Liver (tissue), 9 donors: ENCODE results near the gene TXNDC11. TPM values are rescaled to one million over a fixed set of nuclear protein-coding genes. Genes with fewer than 3 reads are reported as not detected.

ENCODE experiments used
- DNase-seq: peaks from one replicate; pipeline ENCODE4 v3.0.0-alpha.2; 2017; ENCODE audit warnings: low spot score
- H3K27ac ChIP-seq, 2 donors: one replicate each; pipeline ENCODE4 v1.7.0; 2013; ENCODE audit warnings: inconsistent platforms in 2 of 2, low read length in 2 of 2, control low read depth in 1 of 2, low read depth in 1 of 2, mild to moderate bottlenecking in 1 of 2
- H3K27me3 ChIP-seq, 4 donors: one replicate each; pipeline versions ENCODE4 v1.6.1 to v1.7.0; 2013; ENCODE audit warnings: low read length in 3 of 4, inconsistent platforms in 1 of 4, mild to moderate bottlenecking in 1 of 4, moderate library complexity in 1 of 4; ENCODE audit not compliant: control insufficient read depth in 4 of 4, insufficient read depth in 4 of 4
- H3K36me3 ChIP-seq, 4 donors: one replicate each; pipeline versions ENCODE4 v1.6.1 to v1.7.0; 2013; ENCODE audit warnings: low read length in 3 of 4, mild to moderate bottlenecking in 3 of 4, low read depth in 1 of 4, moderate library complexity in 1 of 4; ENCODE audit not compliant: control insufficient read depth in 4 of 4, insufficient read depth in 3 of 4
- H3K4me1 ChIP-seq, 4 donors: one replicate each; pipeline versions ENCODE4 v1.6.1 to v1.7.0; 2013; ENCODE audit warnings: low read length in 3 of 4, mild to moderate bottlenecking in 3 of 4, moderate library complexity in 1 of 4; ENCODE audit not compliant: control insufficient read depth in 4 of 4, insufficient read depth in 4 of 4
- H3K4me3 ChIP-seq, 3 donors: one replicate each; pipeline versions ENCODE4 v1.6.1 to v1.7.0; 2013; ENCODE audit warnings: low read length in 3 of 3, control low read depth in 1 of 3, low read depth in 1 of 3, mild to moderate bottlenecking in 1 of 3
- H3K9ac ChIP-seq, 2 donors: one replicate each; pipeline ENCODE4 v1.7.0; 2013; ENCODE audit warnings: low read length in 2 of 2, mild to moderate bottlenecking in 2 of 2, moderate library complexity in 2 of 2, control low read depth in 1 of 2, low read depth in 1 of 2
- H3K9me3 ChIP-seq, 4 donors: one replicate each; pipeline versions ENCODE4 v1.6.1 to v1.7.0; 2013; ENCODE audit warnings: low read length in 3 of 4; ENCODE audit not compliant: control insufficient read depth in 4 of 4
- EGR1 ChIP-seq, 2 donors: IDR thresholded peaks; 2 replicates each; pipeline ENCODE4 v1.6.1; 2016 to 2018; ENCODE audit warnings: antibody characterized with exemption in 2 of 2, low read depth in 2 of 2
- FOXA1 ChIP-seq: IDR thresholded peaks from 2 replicates; pipeline ENCODE4 v1.6.1; 2016; ENCODE audit warnings: antibody characterized with exemption
- FOXA2 ChIP-seq: IDR thresholded peaks from 2 replicates; pipeline ENCODE4 v1.6.1; 2016; ENCODE audit warnings: antibody characterized with exemption
- GABPA ChIP-seq, 2 donors: IDR thresholded peaks in 1 of 2; conservative IDR thresholded peaks in 1 of 2; 2 replicates each; pipeline ENCODE4 v1.6.1; 2016; ENCODE audit warnings: antibody characterized with exemption in 2 of 2, mild to moderate bottlenecking in 1 of 2, moderate library complexity in 1 of 2
- HNF4A ChIP-seq, 2 donors: conservative IDR thresholded peaks; 2 replicates each; pipeline ENCODE4 v1.6.1; 2016; ENCODE audit warnings: antibody characterized with exemption in 2 of 2, mild to moderate bottlenecking in 2 of 2
- JUND ChIP-seq, 2 donors: IDR thresholded peaks; 2 replicates each; pipeline ENCODE4 v1.6.1; 2016; ENCODE audit warnings: antibody characterized with exemption in 2 of 2
- NR2F2 ChIP-seq: IDR thresholded peaks from 2 replicates; pipeline ENCODE4 v1.6.1; 2016; ENCODE audit warnings: antibody characterized with exemption
- RAD21 ChIP-seq, 2 donors: IDR thresholded peaks; 2 replicates each; pipeline ENCODE4 v1.6.1; 2016; ENCODE audit warnings: antibody characterized with exemption in 2 of 2, mild to moderate bottlenecking in 2 of 2
- RXRA ChIP-seq, 2 donors: IDR thresholded peaks; 2 replicates each; pipeline ENCODE4 v1.6.1; 2017 to 2018; ENCODE audit warnings: antibody characterized with exemption in 2 of 2, mild to moderate bottlenecking in 1 of 2
- SP1 ChIP-seq: IDR thresholded peaks from 2 replicates; pipeline ENCODE4 v1.6.1; 2018; ENCODE audit warnings: antibody characterized with exemption, mild to moderate bottlenecking
- TAF1 ChIP-seq: conservative IDR thresholded peaks from 2 replicates; pipeline ENCODE4 v1.6.1; 2016; ENCODE audit warnings: antibody characterized with exemption, mild to moderate bottlenecking
- YY1 ChIP-seq: IDR thresholded peaks from 2 replicates; pipeline ENCODE4 v1.6.1; 2016; ENCODE audit warnings: antibody characterized with exemption, mild to moderate bottlenecking
- WGBS: extraction: QIAGEN DNeasy Blood & Tissue Kit; methylation state at CpG from one replicate; pipeline ENCODE4 v1.1.7; 2013; 5-methylcytosine and 5-hydroxymethylcytosine counted together
- polyA plus RNA-seq, 2 donors: library from polyadenylated mRNA; stranded (reverse) in 1 of 2; unstranded in 1 of 2; fragments of 200-250 nt in 1 of 2; fragments of >200 nt in 1 of 2; fragmentation: Nextera tagmentation in 1 of 2; extraction: Ambion mirVana in 1 of 2; gene quantifications; one replicate each; pipeline versions ENCODE4 v1.2.1 to v1.2.3, GENCODE V29; 2013 to 2015
- total RNA-seq, 2 donors: library from RNA; depleted of rRNA; stranded (reverse); fragments of >200 nt; gene quantifications; one replicate each; pipeline ENCODE4 v1.2.3, GENCODE V29; 2014
- TF ChIP-seq, protein P1 (sequence below): IDR thresholded peaks from 2 replicates; pipeline ENCODE4 v1.6.1; 2016; ENCODE audit warnings: antibody characterized with exemption
- TF ChIP-seq, protein P2 (sequence below): IDR thresholded peaks from 2 replicates; pipeline ENCODE4 v1.6.1; 2016; ENCODE audit warnings: antibody characterized with exemption, mild to moderate bottlenecking
- TF ChIP-seq, protein P3 (sequence below): IDR thresholded peaks from 2 replicates; pipeline ENCODE4 v1.6.1; 2016; ENCODE audit warnings: antibody characterized with exemption
- TF ChIP-seq, protein P4 (sequence below): IDR thresholded peaks from 2 replicates; pipeline ENCODE4 v1.6.1; 2016; ENCODE audit warnings: antibody characterized with exemption
- TF ChIP-seq, protein P5 (sequence below): fragments of 150-350 bp; IDR thresholded peaks from 2 replicates; pipeline ENCODE4 v1.5.1; 2017; ENCODE audit warnings: improper control_type of control experiment, low read depth, low read length; ENCODE audit not compliant: missing input control
- donor health status: healthy.
- donor health status: healthy.
- donor health status: healthy.
- donor health status: healthy.
- donor health status: healthy.

TXNDC11 gene
- total and polyA plus RNA-seq, 4 donors = 26.4 to 63.5 (median 48.5) TPM

DNA sequence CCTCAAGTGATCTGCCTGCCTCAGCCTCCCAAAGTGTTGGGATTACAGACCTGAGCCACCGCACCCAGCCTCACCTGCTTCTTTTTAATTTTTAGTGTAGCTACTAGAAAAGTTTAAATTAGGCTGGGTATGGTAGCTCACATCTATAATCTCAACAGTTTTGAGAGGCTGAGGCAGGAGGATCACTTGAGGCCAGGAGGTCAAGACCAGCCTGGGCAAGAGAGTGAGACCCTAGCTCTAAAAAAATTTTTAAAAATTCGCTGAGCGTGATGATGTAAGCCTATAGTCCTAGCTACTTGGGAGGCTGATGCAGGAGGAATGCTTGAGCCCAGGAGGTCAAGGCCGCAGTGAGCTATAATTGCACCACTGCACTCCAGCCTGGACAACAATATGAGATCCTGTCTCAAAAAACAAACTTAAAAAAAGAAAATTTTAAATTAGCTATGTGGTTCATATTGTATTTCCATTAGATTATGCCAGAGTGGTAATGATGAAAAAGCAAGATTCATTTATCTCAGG is 34.9 kb downstream of the TXNDC11 start:
- DNase-seq = no peak
- no peak overlapping the region for H3K9ac ChIP-seq
- H3K27ac ChIP-seq = no peak overlapping the region
- TF ChIP-seq, protein P1, sequence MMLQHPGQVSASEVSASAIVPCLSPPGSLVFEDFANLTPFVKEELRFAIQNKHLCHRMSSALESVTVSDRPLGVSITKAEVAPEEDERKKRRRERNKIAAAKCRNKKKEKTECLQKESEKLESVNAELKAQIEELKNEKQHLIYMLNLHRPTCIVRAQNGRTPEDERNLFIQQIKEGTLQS = no peak
- TF ChIP-seq HNF4A (conservative IDR thresholded peaks at IDR 0.05) (no peak), RXRA (IDR thresholded peaks at IDR 0.05) (no peak), NR2F2 (no peak), YY1 (no peak), RAD21 (IDR thresholded peaks at IDR 0.05) (no peak), FOXA2 (no peak), TAF1 (no peak), FOXA1 (no peak), JUND (IDR thresholded peaks at IDR 0.05) (no peak), SP1 (no peak)
- TF ChIP-seq, protein P2, sequence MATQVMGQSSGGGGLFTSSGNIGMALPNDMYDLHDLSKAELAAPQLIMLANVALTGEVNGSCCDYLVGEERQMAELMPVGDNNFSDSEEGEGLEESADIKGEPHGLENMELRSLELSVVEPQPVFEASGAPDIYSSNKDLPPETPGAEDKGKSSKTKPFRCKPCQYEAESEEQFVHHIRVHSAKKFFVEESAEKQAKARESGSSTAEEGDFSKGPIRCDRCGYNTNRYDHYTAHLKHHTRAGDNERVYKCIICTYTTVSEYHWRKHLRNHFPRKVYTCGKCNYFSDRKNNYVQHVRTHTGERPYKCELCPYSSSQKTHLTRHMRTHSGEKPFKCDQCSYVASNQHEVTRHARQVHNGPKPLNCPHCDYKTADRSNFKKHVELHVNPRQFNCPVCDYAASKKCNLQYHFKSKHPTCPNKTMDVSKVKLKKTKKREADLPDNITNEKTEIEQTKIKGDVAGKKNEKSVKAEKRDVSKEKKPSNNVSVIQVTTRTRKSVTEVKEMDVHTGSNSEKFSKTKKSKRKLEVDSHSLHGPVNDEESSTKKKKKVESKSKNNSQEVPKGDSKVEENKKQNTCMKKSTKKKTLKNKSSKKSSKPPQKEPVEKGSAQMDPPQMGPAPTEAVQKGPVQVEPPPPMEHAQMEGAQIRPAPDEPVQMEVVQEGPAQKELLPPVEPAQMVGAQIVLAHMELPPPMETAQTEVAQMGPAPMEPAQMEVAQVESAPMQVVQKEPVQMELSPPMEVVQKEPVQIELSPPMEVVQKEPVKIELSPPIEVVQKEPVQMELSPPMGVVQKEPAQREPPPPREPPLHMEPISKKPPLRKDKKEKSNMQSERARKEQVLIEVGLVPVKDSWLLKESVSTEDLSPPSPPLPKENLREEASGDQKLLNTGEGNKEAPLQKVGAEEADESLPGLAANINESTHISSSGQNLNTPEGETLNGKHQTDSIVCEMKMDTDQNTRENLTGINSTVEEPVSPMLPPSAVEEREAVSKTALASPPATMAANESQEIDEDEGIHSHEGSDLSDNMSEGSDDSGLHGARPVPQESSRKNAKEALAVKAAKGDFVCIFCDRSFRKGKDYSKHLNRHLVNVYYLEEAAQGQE = no peak
- TF ChIP-seq, protein P3, sequence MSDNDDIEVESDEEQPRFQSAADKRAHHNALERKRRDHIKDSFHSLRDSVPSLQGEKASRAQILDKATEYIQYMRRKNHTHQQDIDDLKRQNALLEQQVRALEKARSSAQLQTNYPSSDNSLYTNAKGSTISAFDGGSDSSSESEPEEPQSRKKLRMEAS = no peak
- TF ChIP-seq, protein P4, sequence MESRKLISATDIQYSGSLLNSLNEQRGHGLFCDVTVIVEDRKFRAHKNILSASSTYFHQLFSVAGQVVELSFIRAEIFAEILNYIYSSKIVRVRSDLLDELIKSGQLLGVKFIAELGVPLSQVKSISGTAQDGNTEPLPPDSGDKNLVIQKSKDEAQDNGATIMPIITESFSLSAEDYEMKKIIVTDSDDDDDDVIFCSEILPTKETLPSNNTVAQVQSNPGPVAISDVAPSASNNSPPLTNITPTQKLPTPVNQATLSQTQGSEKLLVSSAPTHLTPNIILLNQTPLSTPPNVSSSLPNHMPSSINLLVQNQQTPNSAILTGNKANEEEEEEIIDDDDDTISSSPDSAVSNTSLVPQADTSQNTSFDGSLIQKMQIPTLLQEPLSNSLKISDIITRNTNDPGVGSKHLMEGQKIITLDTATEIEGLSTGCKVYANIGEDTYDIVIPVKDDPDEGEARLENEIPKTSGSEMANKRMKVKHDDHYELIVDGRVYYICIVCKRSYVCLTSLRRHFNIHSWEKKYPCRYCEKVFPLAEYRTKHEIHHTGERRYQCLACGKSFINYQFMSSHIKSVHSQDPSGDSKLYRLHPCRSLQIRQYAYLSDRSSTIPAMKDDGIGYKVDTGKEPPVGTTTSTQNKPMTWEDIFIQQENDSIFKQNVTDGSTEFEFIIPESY = no peak
- TF ChIP-seq, protein P5, sequence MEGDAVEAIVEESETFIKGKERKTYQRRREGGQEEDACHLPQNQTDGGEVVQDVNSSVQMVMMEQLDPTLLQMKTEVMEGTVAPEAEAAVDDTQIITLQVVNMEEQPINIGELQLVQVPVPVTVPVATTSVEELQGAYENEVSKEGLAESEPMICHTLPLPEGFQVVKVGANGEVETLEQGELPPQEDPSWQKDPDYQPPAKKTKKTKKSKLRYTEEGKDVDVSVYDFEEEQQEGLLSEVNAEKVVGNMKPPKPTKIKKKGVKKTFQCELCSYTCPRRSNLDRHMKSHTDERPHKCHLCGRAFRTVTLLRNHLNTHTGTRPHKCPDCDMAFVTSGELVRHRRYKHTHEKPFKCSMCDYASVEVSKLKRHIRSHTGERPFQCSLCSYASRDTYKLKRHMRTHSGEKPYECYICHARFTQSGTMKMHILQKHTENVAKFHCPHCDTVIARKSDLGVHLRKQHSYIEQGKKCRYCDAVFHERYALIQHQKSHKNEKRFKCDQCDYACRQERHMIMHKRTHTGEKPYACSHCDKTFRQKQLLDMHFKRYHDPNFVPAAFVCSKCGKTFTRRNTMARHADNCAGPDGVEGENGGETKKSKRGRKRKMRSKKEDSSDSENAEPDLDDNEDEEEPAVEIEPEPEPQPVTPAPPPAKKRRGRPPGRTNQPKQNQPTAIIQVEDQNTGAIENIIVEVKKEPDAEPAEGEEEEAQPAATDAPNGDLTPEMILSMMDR = no peak
- 97% methylated on average over 4 of the region's 4 CpGs for WGBS
- H3K4me3 ChIP-seq = no peak overlapping the region
- peaks cover 6 to 31% (median 14%) of the 10 kb centered on the region in 4 donors for H3K36me3 ChIP-seq
- H3K4me1 ChIP-seq = peaks cover 0 to 13% (median 1%) of the 10 kb centered on the region in 4 donors
- H3K27me3 ChIP-seq = no peaks in the 10 kb centered on the region
- H3K9me3 ChIP-seq = no peaks in the 10 kb centered on the region

DNA sequence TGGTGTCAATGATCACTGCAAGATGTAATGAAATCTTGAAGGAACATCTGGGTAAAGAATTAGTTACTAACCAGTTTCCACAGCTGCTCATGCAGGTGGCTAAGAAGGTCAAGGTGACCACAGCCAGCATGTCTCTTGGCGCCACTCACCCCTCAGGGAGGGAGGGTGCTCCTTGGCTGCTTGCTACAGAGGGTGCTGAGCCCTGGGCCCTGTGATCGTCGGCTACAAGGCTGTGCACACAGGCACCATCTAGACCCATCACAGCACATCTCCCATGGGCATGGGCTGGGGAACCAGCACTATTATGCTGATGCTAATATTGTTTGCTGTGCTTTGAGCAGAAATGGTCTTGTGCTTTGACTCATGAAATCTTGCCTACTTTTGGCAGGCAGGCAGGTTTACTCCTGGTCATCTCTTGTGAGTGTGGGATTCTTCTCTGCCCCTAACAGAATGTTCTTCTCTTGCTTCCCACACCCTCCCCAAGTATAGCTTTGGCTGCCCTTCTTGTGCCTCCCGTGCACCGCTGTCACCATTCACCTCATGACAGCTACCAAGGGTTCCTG is 36.4 kb downstream of the TXNDC11 start:
- H3K4me1 ChIP-seq = peaks cover 0 to 13% (median 2%) of the 10 kb centered on the region in 4 donors
- peaks cover 3 to 29% (median 14%) of the 10 kb centered on the region in 4 donors for H3K36me3 ChIP-seq
- H3K27ac ChIP-seq = peak overlapping the region in 1 of 2 donors; percentile 18
- H3K9me3 ChIP-seq = no peaks in the 10 kb centered on the region
- 94% methylated on average over 5 of the region's 5 CpGs for WGBS
- no peaks in the 10 kb centered on the region for H3K27me3 ChIP-seq
- no peak overlapping the region for H3K9ac ChIP-seq
- H3K4me3 ChIP-seq = no peak overlapping the region
- DNase-seq = no peak
- TF ChIP-seq TAF1 (no peak), RAD21 (IDR thresholded peaks at IDR 0.05) (no peak), JUND (IDR thresholded peaks at IDR 0.05) (no peak), EGR1 (IDR thresholded peaks at IDR 0.05; ENCODE audit: low read depth in 2 of 2) (no peak), YY1 (no peak), FOXA2 (no peak), RXRA (IDR thresholded peaks at IDR 0.05) (no peak), GABPA (IDR thresholded peaks at IDR 0.05 in 1 of 2, conservative IDR thresholded peaks at IDR 0.05 in 1 of 2) (no peak), NR2F2 (no peak)
- TF ChIP-seq, protein P5 = no peak
- TF ChIP-seq, protein P2 = no peak
